22Rv1 (cell line): ENCODE data around the gene PLA2R1.

ENCODE experiments used
- ZFX ChIP-seq: fragments of 450-650 bp; IDR thresholded peaks from 2 replicates; pipeline ENCODE4 v1.6.1; 2017; ENCODE audit warnings: antibody characterized with exemption, borderline replicate concordance
- TF ChIP-seq, protein P1 (sequence below): fragments of 450-650 bp; IDR thresholded peaks from 2 replicates; pipeline ENCODE4 v1.5.1; 2017; ENCODE audit warnings: mild to moderate bottlenecking

DNA sequence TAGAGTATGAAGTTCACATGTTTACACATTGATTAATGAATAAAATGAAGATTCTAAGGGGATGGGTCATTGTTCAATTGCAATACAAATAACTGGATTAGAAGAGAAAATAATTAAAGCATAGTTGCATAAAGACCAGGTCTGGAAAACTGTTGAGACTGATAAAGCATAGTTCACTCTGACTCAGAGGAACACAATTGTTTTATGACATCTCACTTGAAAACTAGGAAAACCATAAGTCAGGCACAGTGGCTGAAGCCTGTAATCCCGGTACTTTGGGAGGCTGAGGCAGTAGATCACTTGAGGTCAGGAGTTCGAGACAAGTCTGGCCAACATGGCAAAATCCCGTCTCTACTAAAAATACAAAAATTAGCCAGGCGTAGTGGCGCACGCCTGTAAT is 46.7 kb downstream of the PLA2R1 start:
- TF ChIP-seq, protein P1, sequence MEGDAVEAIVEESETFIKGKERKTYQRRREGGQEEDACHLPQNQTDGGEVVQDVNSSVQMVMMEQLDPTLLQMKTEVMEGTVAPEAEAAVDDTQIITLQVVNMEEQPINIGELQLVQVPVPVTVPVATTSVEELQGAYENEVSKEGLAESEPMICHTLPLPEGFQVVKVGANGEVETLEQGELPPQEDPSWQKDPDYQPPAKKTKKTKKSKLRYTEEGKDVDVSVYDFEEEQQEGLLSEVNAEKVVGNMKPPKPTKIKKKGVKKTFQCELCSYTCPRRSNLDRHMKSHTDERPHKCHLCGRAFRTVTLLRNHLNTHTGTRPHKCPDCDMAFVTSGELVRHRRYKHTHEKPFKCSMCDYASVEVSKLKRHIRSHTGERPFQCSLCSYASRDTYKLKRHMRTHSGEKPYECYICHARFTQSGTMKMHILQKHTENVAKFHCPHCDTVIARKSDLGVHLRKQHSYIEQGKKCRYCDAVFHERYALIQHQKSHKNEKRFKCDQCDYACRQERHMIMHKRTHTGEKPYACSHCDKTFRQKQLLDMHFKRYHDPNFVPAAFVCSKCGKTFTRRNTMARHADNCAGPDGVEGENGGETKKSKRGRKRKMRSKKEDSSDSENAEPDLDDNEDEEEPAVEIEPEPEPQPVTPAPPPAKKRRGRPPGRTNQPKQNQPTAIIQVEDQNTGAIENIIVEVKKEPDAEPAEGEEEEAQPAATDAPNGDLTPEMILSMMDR, result no peak
- no peak for TF ChIP-seq ZFX
